ENCODE results near the gene WWP2.

- no peak for TF ChIP-seq EZH2 (IDR thresholded peaks at IDR 0.05)
- TF ChIP-seq POLR2AphosphoS5 (IDR thresholded peaks at IDR 0.05; ENCODE audit: borderline replicate concordance, low read depth, low read length) = no peak
- no peak for TF ChIP-seq FOXP2 (optimal IDR thresholded peaks at IDR 0.05; ENCODE audit: control extremely low read depth, extremely low read length, insufficient read depth)
Measured at GRCh38 chr16:69768666-69769065, 6.5 kb downstream of the WWP2 start.

Measured in SK-N-MC (cell line).